CD14-positive monocyte (primary cell): Measurements from ENCODE around the gene IFFO2. TPM values are rescaled to one million over a fixed set of nuclear protein-coding genes. Genes with fewer than 3 reads are reported as not detected.

ENCODE experiments used
- DNase-seq, 3 donors: peaks; one replicate each; pipeline ENCODE4 v3.0.0-alpha.2; 2011 to 2022
- H2AFZ ChIP-seq: 2 replicates; pipeline ENCODE4 v1.6.0; 2012; ENCODE audit warnings: mild to moderate bottlenecking, low read depth, low read length, inconsistent platforms; ENCODE audit not compliant: insufficient read depth, poor library complexity, severe bottlenecking
- H3K27ac ChIP-seq, 2 donors: 1 replicate in 1 of 2; 2 replicates in 1 of 2; pipeline ENCODE4 v1.5.1; 2012 to 2013; ENCODE audit warnings: low read length in 2 of 2, control low read depth in 1 of 2, inconsistent platforms in 1 of 2, low read depth in 1 of 2, mild to moderate bottlenecking in 1 of 2
- H3K27me3 ChIP-seq, 2 donors: one replicate each; pipeline versions ENCODE4 v1.6.0 to v1.6.1; 2011 to 2013; ENCODE audit warnings: low read length in 2 of 2; ENCODE audit not compliant: control insufficient read depth in 2 of 2, insufficient read depth in 2 of 2
- H3K36me3 ChIP-seq, 2 donors: replicated peaks in 1 of 2; 1 replicate in 1 of 2; 2 replicates in 1 of 2; pipeline versions ENCODE4 v1.5.1 to v1.6.1; 2012 to 2013; ENCODE audit warnings: low read length in 2 of 2, control low read depth in 1 of 2, inconsistent platforms in 1 of 2, mild to moderate bottlenecking in 1 of 2; ENCODE audit not compliant: insufficient read depth in 2 of 2, control insufficient read depth in 1 of 2
- H3K4me1 ChIP-seq, 2 donors: 1 replicate in 1 of 2; 2 replicates in 1 of 2; pipeline versions ENCODE4 v1.5.1 to v1.6.1; 2012 to 2013; ENCODE audit warnings: low read length in 2 of 2, control low read depth in 1 of 2, inconsistent platforms in 1 of 2, mild to moderate bottlenecking in 1 of 2, moderate library complexity in 1 of 2; ENCODE audit not compliant: insufficient read depth in 2 of 2, control insufficient read depth in 1 of 2
- H3K4me2 ChIP-seq: replicated peaks from 2 replicates; pipeline ENCODE3; 2012; ENCODE audit warnings: low read length, moderate library complexity, mild to moderate bottlenecking; ENCODE audit not compliant: poor library complexity, severe bottlenecking; ENCODE audit errors: extremely low read depth
- H3K4me3 ChIP-seq, 3 experiments: fragments of 200-600 bp in 1 of 3; sonication (generic) in 1 of 3; replicated peaks in 1 of 3; 1 replicate in 2 of 3; 2 replicates in 1 of 3; pipeline ENCODE4 v1.5.1; 2011 to 2013; ENCODE audit warnings: low read length in 3 of 3, mild to moderate bottlenecking in 3 of 3, control low read depth in 2 of 3, low read depth in 2 of 3, inconsistent platforms in 1 of 3, moderate library complexity in 1 of 3
- H3K79me2 ChIP-seq: 2 replicates; pipeline ENCODE4 v1.6.0; 2012; ENCODE audit warnings: mild to moderate bottlenecking, control low read depth, inconsistent platforms, low read length, moderate library complexity; ENCODE audit not compliant: insufficient read depth
- H3K9ac ChIP-seq: 2 replicates; pipeline ENCODE4 v1.6.0; 2017; ENCODE audit warnings: low read length, mild to moderate bottlenecking; ENCODE audit not compliant: insufficient read depth, poor library complexity, severe bottlenecking
- H3K9me3 ChIP-seq, 2 donors: replicated peaks in 1 of 2; 1 replicate in 1 of 2; 2 replicates in 1 of 2; pipeline versions ENCODE4 v1.5.1 to v1.6.1; 2012 to 2013; ENCODE audit warnings: low read length in 2 of 2, control low read depth in 1 of 2; ENCODE audit not compliant: control insufficient read depth in 1 of 2, insufficient read depth in 1 of 2
- H4K20me1 ChIP-seq: 2 replicates; pipeline ENCODE4 v1.6.0; 2012; ENCODE audit warnings: mild to moderate bottlenecking, low read length, control low read depth, moderate library complexity; ENCODE audit not compliant: insufficient read depth
- H3K27ac Mint-ChIP-seq, 7 donors: one replicate each; pipeline ENCODE4 v1.8.0; 2020; ENCODE audit warnings: mild to moderate bottlenecking in 7 of 7, mixed read lengths in 7 of 7, moderate library complexity in 6 of 7, inconsistent platforms in 2 of 7
- H3K27me3 Mint-ChIP-seq, 3 donors: one replicate each; pipeline ENCODE4 v1.8.0; 2021 to 2022; ENCODE audit warnings: low read depth in 3 of 3, mild to moderate bottlenecking in 3 of 3, mixed read lengths in 3 of 3, moderate library complexity in 3 of 3, inconsistent platforms in 1 of 3
- H3K36me3 Mint-ChIP-seq, 2 donors: one replicate each; pipeline ENCODE4 v1.8.0; 2020; ENCODE audit warnings: mixed read lengths in 2 of 2, inconsistent platforms in 1 of 2, mild to moderate bottlenecking in 1 of 2
- H3K4me1 Mint-ChIP-seq: one replicate; pipeline ENCODE4 v1.8.0; 2020; ENCODE audit warnings: mild to moderate bottlenecking, mixed read lengths
- H3K4me3 Mint-ChIP-seq, 2 donors: one replicate each; pipeline ENCODE4 v1.8.0; 2020; ENCODE audit warnings: mild to moderate bottlenecking in 2 of 2, mixed read lengths in 2 of 2, moderate library complexity in 1 of 2
- H3K9me3 Mint-ChIP-seq, 7 donors: one replicate each; pipeline ENCODE4 v1.8.0; 2020 to 2022; ENCODE audit warnings: mixed read lengths in 7 of 7, mild to moderate bottlenecking in 6 of 7, moderate library complexity in 6 of 7, inconsistent platforms in 2 of 7
- WGBS: methylation state at CpG from one replicate; pipeline ENCODE4 v1.1.5; 2013; ENCODE audit warnings: missing lambda C conversion rate; ENCODE audit not compliant: insufficient coverage; 5-methylcytosine and 5-hydroxymethylcytosine counted together
- intact Hi-C, 2 donors: fragments of 100-400 bp; cut with micrococcal nuclease; formaldehyde crosslinking; loops; one replicate each; pipeline versions ENCODE4 v1.15.0 to v1.15.1; 2023
- polyA plus RNA-seq, 3 donors: library from polyadenylated mRNA; depleted of rRNA in 1 of 3; unstranded in 2 of 3; stranded (reverse) in 1 of 3; fragments of 300-500 nt in 2 of 3; fragments of >200 nt in 1 of 3; fragmentation: Illumina TruSeq in 2 of 3; gene quantifications; 1 replicate in 2 of 3; 2 replicates in 1 of 3; pipeline ENCODE4 v1.2.3, GENCODE V29; 2012 to 2021
- TF ChIP-seq, protein P1 (sequence below): fragments of 200-600 bp; IDR thresholded peaks from one replicate; pipeline ENCODE4 v1.8.0; 2022; ENCODE audit warnings: antibody characterized with exemption, mild to moderate bottlenecking

The IFFO2 gene
- polyA plus RNA-seq, 3 donors: 0.78 to 17.5 (median 0.94) TPM

DNA sequence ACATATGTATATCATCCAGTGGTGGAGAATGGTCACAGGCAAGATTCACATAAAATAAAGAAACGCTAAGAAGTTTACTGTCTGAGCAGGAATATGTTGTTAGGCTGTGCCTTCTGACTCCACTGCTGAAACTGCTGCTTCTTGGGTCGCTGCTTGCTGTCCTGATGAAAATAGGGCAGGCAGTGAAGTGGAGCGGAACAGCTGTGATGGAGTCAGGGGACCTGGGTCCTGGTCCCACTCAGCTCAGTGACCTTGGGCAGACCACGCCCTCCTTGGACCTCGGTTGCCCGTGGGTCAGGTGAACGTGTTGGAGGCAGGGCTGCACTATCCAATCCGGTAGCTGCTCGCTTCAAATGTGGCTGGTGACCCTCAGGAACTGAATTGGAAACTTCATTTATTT is 33.4 kb upstream of the IFFO2 start:
- no peak for DNase-seq
- no peaks in the 10 kb centered on the region for H4K20me1 ChIP-seq
- no peaks in the 10 kb centered on the region for H3K4me1 ChIP-seq
- peaks cover 10 to 19% (median 17%) of the 10 kb centered on the region in 3 donors for H3K27me3 Mint-ChIP-seq
- H3K9me3 Mint-ChIP-seq: peaks cover 0 to 5% (median 0%) of the 10 kb centered on the region in 7 donors
- H3K27ac Mint-ChIP-seq: no peak overlapping the region
- no peaks in the 10 kb centered on the region for H3K79me2 ChIP-seq
- no peak overlapping the region for H3K27ac ChIP-seq
- H3K4me2 ChIP-seq: no peak overlapping the region
- TF ChIP-seq, protein P1, sequence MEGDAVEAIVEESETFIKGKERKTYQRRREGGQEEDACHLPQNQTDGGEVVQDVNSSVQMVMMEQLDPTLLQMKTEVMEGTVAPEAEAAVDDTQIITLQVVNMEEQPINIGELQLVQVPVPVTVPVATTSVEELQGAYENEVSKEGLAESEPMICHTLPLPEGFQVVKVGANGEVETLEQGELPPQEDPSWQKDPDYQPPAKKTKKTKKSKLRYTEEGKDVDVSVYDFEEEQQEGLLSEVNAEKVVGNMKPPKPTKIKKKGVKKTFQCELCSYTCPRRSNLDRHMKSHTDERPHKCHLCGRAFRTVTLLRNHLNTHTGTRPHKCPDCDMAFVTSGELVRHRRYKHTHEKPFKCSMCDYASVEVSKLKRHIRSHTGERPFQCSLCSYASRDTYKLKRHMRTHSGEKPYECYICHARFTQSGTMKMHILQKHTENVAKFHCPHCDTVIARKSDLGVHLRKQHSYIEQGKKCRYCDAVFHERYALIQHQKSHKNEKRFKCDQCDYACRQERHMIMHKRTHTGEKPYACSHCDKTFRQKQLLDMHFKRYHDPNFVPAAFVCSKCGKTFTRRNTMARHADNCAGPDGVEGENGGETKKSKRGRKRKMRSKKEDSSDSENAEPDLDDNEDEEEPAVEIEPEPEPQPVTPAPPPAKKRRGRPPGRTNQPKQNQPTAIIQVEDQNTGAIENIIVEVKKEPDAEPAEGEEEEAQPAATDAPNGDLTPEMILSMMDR: no peak
- H3K9me3 ChIP-seq: no peaks in the 10 kb centered on the region
- no peaks in the 10 kb centered on the region for H3K36me3 ChIP-seq
- H3K27me3 ChIP-seq: no peaks in the 10 kb centered on the region
- 94% methylated on average over 6 of the region's 9 CpGs for WGBS
- H2AFZ ChIP-seq: no peak overlapping the region
- H3K9ac ChIP-seq: no peak overlapping the region
- H3K4me3 Mint-ChIP-seq: no peak overlapping the region
- H3K4me3 ChIP-seq: no peak overlapping the region
- H3K36me3 Mint-ChIP-seq: no peaks in the 10 kb centered on the region
- H3K4me1 Mint-ChIP-seq: no peaks in the 10 kb centered on the region
- intact Hi-C loops: no loop called here

DNA sequence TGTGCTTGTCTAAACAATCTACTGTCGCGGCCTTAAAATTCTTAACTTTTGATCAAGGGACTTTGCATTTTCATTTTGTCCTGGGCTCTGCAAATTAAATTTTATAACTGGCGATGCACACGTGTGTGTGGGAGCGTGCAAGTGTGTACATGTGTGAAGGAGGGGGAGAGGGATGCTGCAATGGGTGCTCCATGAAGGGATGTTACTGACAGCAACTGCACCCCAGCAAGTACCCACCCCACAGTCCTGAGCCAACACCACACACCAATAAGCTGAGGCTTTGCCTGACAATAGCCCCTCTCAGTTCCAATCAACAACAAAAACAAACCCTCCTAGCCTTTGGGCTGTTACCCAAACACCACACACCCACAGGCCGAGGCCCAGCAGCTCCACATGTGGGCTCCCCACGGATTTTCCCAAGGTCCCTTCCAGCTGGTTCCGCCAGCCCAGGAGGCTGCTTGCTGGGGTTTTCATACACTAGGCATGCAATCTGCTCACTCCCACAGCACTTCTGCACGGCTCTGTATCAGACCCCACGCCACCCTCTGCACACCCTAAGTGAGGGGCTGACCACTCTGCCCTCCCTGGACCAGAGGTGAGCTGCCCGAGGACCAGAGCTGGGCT is 32.8 kb upstream of the IFFO2 start:
- Histone ChIP-seq H3K9ac (no peak overlapping the region), H3K36me3 (no peaks in the 10 kb centered on the region), H3K27me3 (no peaks in the 10 kb centered on the region), H3K4me2 (no peak overlapping the region), H3K4me3 (no peak overlapping the region), H3K27ac (no peak overlapping the region), H3K9me3 (no peaks in the 10 kb centered on the region), H2AFZ (no peak overlapping the region), H3K4me1 (no peaks in the 10 kb centered on the region), H3K79me2 (no peaks in the 10 kb centered on the region), H4K20me1 (no peaks in the 10 kb centered on the region)
- H3K9me3 Mint-ChIP-seq: peaks cover 0 to 5% (median 0%) of the 10 kb centered on the region in 7 donors
- DNase-seq: no peak
- H3K36me3 Mint-ChIP-seq: no peaks in the 10 kb centered on the region
- 87% methylated on average over 5 of the region's 11 CpGs for WGBS
- intact Hi-C loops: no loop called here
- no peaks in the 10 kb centered on the region for H3K4me1 Mint-ChIP-seq
- H3K27me3 Mint-ChIP-seq: peaks cover 6 to 21% (median 18%) of the 10 kb centered on the region in 3 donors
- TF ChIP-seq, protein P1: no peak
- no peak overlapping the region for H3K27ac Mint-ChIP-seq
- H3K4me3 Mint-ChIP-seq: no peak overlapping the region
